GM19372 (cell line): ENCODE results near the gene EIF3L.
A peak's percentile ranks its signal among the peaks of the same experiment; 100 is the strongest.

Experiments
- ATAC-seq: cut with Tn5 transposase; IDR thresholded peaks from one replicate; pipeline ENCODE4 v1.9.1; 2021; ENCODE audit warnings: mild to moderate bottlenecking, low read depth, moderate library complexity; ENCODE audit not compliant: unreplicated experiment

EIF3L gene

GRCh38 chr22:37904572-37905533 is 55.6 kb downstream of the EIF3L start:
- no peak for ATAC-seq

DNA sequence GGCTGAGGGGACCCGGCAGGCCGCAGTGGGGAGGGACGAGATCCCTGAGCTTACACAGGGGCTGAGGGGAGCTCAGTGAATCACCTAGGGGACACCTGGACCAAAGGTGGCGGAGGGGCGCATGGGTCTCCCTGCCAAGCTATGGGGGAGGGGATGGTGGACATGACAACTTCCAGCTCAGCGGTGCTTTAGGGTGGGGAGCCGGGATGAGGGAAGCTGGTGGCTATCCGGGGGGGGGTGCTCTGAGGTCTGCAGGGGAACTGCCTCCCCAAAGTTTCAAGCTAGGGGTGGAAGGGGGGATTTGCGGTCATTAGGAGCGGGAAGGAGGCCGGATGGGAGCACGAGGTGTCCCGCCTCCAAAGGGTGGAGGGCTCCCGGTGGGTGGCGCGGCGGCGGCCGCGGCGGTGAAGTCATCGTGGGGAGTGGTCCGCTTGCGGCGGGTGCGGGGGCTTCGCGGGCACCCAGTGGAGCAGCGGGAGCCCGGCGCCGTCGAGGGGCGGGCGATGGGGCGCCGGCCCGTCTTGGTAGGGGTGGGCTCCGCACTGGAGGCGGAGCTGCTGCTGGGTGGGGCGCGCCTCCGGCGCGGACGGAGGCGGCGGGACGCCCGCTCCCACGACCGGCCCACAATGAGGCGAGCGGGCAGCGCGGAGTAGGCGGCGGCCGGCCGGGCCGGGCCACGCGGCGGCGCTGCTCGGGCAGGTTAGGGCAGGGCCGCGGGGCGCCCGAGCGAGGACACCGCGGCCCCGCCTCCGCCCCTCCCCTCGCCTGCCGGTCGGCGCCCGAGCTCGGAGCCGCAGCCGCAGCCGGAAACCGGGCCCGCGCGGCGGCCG is 56.5 kb downstream of the EIF3L start, which contains the start of gene MICALL1:
TSS of gene MICALL1 (plus strand) at position 764 of the 830 bp plus-strand sequence. CDS start 126 bp downstream, outside the sequence.
- peak; percentile 85 for ATAC-seq

GRCh38 chr22:37906364-37907008 is 57.3 kb downstream of the EIF3L start:
- ATAC-seq = peak; percentile 31

DNA sequence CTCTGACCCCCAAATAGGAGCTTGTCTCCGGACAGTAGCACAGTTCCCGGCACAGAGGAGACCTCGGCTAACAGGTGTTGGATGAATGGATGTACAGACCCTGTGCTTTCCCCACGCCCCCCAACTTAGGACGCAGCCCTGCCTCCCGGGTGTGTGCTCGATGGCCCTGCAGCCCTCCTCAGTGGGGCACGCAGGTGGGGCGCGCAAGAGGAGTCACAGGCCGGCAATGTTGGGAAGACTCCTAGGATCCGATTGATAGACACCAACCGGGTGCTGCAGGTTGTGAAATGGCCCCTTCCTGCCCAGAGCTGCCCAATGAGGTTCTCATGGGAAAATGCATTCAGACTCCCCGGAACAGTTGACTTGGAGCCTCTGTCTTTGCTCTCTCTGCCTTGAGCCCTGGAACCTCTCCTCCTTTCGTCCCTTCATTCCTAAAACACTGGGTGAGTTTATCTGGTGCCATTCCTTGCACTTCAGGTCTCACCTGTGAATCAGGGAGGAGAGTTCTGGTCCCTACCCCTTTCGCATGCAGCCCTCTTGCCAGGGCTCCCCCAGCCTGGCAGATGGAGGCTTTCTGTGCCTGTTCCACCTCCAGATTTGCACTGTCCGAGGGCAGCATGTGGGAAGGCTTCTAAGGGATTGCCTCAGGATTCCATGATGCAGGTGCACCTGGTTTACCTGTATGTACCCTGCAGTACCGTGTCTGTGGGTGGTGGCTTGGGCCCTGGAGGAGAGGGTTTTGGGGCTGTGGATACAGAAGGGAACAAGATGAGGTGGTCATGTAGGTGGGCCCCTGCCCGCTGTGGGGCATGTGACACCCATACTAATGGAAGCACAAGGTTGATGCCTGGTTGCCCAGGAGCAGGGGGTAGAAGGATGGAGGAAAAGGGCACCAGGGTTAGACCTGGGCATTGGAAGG is 58.1 kb downstream of the EIF3L start:
- no peak for ATAC-seq

GRCh38 chr22:37909766-37910165 is 60.5 kb downstream of the EIF3L start:
- ATAC-seq = no peak

DNA sequence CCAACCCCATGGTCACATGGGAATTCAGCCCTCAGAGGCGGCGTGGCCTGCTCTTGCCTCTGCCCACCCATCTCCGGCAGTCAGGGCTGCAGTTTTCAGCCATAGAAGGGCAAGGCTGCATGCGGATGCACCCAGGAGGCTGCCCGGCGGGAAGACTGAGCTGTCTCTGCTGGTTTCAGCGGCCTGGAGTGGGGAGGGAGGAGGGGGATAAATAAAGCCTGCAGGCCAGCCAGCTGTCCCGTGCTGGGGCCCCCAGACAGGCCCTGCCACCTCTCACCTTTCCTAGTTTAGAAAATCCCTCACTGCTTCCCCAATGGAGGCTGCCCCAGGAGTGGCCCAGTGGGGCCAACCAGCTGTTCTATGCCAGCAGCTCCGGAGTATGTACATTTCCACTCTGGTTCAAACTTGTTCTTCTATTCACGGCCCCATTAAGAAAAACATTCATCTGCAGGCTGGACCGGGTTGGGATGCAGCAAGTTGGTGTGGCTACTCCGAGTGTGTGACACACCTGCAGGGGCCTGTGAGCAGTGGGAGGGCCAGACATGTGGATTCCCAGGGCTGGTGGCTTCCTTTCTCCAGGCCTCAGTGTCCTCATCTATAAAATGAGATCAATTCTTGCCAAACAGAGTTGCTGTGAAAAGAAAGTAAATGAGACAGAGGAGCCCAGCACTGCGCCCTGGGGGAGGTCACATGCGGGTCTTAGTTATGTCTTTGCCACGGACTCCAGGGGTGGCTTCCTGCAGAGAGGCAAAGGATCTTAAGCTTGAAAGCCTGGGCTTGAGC is 61.9 kb downstream of the EIF3L start:
- no peak for ATAC-seq

DNA sequence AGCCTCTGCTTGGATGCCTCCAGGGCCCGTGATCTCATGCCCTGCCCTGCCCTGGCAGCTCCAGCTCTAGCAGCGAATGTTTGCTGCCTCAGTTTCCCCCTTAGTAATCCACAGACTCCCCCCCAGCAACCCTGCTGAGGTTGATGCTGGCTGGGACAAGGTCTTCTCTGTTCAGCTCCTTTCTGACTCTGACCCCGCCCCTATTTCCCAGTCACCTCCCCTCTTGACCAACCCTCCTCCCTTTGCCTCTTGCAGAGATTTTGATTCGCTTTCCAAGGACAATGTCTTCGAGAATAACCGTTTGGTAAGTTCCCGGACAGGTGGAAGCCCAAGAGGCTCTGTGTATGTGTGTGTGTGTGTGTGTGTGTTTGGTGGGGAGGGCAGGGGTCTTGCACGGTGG is 62.5 kb downstream of the EIF3L start:
- no peak for ATAC-seq

DNA sequence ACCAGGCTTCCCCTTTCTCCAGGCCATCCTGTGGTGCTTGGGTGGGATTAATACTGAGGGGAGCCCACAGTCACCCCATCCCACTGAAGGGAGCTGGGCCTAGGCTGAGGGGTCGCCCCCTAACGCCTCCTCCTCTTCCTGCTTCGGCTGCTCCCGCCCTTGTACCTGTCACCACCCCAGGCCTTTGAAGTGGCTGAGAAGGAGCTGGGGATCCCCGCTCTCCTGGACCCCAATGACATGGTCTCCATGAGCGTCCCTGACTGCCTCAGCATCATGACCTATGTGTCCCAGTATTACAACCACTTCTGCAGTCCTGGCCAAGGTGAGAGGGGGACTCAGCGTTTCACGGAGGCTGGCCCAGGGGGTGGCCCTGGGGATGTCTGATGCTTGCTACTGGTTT is 63.0 kb downstream of the EIF3L start:
- no peak for ATAC-seq

DNA sequence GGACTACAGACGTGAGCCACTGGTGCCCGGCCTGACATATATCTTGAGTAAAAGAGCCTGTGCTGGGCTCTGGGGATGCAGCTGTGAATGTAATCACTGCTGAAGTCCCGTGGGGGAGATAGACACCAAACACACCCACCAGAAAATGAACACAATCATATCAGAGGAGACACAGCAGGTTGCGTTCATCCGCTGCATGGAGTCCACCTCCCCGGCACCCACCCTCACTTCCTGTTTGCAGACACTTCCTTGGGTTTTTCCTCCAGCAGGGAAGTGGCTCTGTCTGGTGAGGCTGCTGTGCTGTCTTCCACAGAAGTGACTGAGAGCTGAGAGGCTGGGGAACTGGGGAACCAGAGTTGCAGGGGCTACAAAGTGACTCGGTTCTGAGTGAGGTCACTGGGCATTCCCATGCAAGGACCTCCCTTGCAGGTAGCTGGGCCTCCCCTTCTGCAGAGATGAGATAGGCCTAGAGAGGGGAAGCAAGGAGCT is 64.1 kb downstream of the EIF3L start:
- ATAC-seq = no peak

- no peak for ATAC-seq
Measured at GRCh38 chr22:37916311-37916710, 67.1 kb downstream of the EIF3L start.

GRCh38 chr22:37917874-37918548 is 68.8 kb downstream of the EIF3L start:
- no peak for ATAC-seq

DNA sequence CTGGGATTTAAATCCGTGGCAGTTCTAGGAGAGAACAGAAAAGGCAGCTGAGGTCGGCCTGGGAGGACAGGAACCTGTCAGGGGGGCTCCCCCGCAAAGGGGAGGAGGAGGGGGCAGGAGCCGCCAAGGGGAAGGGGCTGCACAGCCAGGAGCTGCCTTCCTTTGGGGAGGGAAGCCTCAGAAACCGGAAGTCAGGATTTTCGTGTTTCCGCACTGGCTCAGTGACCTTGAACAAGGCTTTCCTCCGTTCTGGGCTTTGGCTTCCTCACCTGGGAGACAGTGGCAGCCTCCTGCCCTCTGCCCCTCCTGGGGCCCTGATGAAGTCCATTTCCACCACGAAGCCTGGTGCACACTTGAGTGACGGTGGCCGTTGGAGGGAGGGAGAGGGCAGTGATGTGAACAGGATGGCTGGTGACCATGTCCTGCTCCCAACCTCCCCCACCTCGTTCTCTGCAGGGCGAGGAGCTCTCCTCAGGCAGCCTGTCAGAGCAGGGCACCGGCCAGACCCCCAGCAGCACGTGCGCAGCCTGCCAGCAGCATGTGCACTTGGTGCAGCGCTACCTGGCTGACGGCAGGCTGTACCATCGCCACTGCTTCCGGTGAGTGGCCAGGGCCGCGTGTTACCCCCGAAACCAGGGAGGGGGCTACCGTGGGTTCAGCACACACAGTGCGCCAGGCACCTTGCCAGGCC is 69.5 kb downstream of the EIF3L start:
- ATAC-seq = no peak

GRCh38 chr22:37920126-37920525 is 70.9 kb downstream of the EIF3L start:
- no peak for ATAC-seq

- ATAC-seq = no peak
Measured at GRCh38 chr22:37922191-37922590, 73.0 kb downstream of the EIF3L start.

- ATAC-seq = no peak
Measured at GRCh38 chr22:37923927-37924326, 74.7 kb downstream of the EIF3L start.

DNA sequence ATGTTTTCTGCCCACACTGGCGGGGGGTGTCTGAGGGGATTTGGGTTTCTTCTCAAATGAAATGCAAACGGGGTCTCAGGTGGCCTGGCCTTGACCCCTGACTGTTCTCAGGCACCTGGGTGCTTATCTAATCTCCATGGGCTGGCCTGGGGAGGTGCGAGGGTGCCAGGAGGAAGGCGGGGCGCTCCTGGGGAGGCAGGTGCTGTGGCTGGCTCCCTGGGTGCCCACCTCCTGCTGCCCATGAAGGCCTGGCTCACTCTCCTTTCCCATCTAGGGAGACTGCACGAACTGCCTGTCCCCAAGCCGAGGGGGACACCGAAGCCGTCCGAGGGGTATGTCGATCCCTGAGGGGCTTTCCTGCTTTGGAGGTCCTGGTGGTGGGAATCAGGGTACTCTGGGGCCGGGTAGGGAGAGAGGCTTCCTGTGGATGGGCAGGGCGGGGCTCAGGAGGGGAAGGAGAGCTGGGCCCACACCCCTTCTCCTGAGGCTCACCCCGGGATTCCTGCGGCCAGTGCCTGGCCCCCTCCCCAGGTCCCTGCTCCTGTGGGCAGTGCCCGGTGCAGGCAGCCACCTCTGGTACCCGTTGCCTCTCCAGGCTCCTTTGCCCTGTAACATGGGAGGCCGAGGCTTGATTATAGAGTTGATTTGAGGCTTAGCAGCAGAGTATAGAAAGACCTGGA is 75.3 kb downstream of the EIF3L start:
- no peak for ATAC-seq

DNA sequence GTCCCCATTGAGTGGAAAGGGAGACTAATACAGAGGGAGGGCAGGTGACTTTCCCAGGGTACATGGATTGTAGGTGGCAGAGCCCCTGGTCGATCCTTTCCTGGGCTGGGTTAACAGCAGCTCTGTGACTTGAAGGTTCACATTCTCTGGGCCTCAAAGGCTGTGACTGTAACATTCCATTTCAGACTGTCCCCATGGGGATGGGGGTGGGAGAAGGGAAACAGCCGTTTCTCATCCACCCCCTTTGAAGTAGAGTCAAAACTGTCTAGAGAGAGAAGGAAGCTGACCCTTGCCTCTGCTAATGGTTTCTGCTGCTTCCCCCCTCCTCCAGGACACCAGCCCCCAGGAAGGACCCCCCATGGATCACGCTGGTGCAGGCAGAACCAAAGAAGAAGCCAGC is 76.1 kb downstream of the EIF3L start:
- ATAC-seq = no peak
